PFSK-1 (cell line): ENCODE measurements around the gene TPX2.

Source experiments
- FOXP2 ChIP-seq: optimal IDR thresholded peaks from 2 replicates; pipeline ENCODE3; 2011; ENCODE audit warnings: borderline replicate concordance, control low read depth, inconsistent platforms; ENCODE audit not compliant: insufficient read depth; ENCODE audit errors: extremely low read length, extremely low read depth
- POLR2AphosphoS5 ChIP-seq: IDR thresholded peaks from 2 replicates; pipeline ENCODE4 v1.6.1; 2012; ENCODE audit warnings: low read depth, mild to moderate bottlenecking, control low read depth, low read length, moderate library complexity
- SIN3A ChIP-seq: IDR thresholded peaks from 2 replicates; pipeline ENCODE4 v1.6.1; 2012; ENCODE audit warnings: mild to moderate bottlenecking, low read length, moderate library complexity, borderline replicate concordance; ENCODE audit not compliant: insufficient read depth
- TAF1 ChIP-seq: IDR thresholded peaks from 2 replicates; pipeline ENCODE4 v1.6.1; 2012; ENCODE audit warnings: low read length, control low read depth, borderline replicate concordance; ENCODE audit not compliant: insufficient read depth
- TF ChIP-seq, protein P1 (sequence below), 2 experiments: IDR thresholded peaks; 2 replicates each; pipeline versions ENCODE4 v1.6.1 to v1.8.0; 2011 to 2012; ENCODE audit warnings: low read depth in 2 of 2, low read length in 2 of 2, control low read depth in 1 of 2, inconsistent platforms in 1 of 2, mild to moderate bottlenecking in 1 of 2, moderate library complexity in 1 of 2; ENCODE audit not compliant: insufficient read depth in 1 of 2

- no peak for TF ChIP-seq SIN3A
- TF ChIP-seq TAF1, result no peak
- TF ChIP-seq POLR2AphosphoS5, result no peak
- TF ChIP-seq, protein P1, sequence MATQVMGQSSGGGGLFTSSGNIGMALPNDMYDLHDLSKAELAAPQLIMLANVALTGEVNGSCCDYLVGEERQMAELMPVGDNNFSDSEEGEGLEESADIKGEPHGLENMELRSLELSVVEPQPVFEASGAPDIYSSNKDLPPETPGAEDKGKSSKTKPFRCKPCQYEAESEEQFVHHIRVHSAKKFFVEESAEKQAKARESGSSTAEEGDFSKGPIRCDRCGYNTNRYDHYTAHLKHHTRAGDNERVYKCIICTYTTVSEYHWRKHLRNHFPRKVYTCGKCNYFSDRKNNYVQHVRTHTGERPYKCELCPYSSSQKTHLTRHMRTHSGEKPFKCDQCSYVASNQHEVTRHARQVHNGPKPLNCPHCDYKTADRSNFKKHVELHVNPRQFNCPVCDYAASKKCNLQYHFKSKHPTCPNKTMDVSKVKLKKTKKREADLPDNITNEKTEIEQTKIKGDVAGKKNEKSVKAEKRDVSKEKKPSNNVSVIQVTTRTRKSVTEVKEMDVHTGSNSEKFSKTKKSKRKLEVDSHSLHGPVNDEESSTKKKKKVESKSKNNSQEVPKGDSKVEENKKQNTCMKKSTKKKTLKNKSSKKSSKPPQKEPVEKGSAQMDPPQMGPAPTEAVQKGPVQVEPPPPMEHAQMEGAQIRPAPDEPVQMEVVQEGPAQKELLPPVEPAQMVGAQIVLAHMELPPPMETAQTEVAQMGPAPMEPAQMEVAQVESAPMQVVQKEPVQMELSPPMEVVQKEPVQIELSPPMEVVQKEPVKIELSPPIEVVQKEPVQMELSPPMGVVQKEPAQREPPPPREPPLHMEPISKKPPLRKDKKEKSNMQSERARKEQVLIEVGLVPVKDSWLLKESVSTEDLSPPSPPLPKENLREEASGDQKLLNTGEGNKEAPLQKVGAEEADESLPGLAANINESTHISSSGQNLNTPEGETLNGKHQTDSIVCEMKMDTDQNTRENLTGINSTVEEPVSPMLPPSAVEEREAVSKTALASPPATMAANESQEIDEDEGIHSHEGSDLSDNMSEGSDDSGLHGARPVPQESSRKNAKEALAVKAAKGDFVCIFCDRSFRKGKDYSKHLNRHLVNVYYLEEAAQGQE (IDR thresholded peaks at IDR 0.05; ENCODE audit: insufficient read depth in 1 of 2, low read depth in 2 of 2, low read length in 2 of 2), result no peak
- TF ChIP-seq FOXP2, result no peak
Observed at GRCh38 chr20:31704225-31705119, 34.6 kb upstream of the TPX2 start.
